ENCODE data around the gene LSR. TPM values are rescaled to one million over a fixed set of nuclear protein-coding genes. Genes with fewer than 3 reads are reported as not detected.
"Not testable (repeated sequence)": the region's sequence is repeated elsewhere in the genome, so short reads cannot be mapped to it uniquely, and the experiment has no call there.

The LSR gene
- total RNA-seq, 1 donor from 2014 or later, result 74.1 TPM

- Histone ChIP-seq H3K4me3 (no peak overlapping the region), H3K27ac (no peak overlapping the region), H3K27me3 (ENCODE audit: low read depth) (no peaks in the 10 kb centered on the region), H3K9me3 (no peaks in the 10 kb centered on the region), H3K4me1 (peaks cover 5% of the 10 kb centered on the region), H3K36me3 (no peaks in the 10 kb centered on the region)
- TF ChIP-seq, protein P1, sequence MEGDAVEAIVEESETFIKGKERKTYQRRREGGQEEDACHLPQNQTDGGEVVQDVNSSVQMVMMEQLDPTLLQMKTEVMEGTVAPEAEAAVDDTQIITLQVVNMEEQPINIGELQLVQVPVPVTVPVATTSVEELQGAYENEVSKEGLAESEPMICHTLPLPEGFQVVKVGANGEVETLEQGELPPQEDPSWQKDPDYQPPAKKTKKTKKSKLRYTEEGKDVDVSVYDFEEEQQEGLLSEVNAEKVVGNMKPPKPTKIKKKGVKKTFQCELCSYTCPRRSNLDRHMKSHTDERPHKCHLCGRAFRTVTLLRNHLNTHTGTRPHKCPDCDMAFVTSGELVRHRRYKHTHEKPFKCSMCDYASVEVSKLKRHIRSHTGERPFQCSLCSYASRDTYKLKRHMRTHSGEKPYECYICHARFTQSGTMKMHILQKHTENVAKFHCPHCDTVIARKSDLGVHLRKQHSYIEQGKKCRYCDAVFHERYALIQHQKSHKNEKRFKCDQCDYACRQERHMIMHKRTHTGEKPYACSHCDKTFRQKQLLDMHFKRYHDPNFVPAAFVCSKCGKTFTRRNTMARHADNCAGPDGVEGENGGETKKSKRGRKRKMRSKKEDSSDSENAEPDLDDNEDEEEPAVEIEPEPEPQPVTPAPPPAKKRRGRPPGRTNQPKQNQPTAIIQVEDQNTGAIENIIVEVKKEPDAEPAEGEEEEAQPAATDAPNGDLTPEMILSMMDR (IDR thresholded peaks at IDR 0.05), result no peak
- DNase-seq (no peak), ATAC-seq (no peak)
- intact Hi-C loops (cut with DNase I), result no loop called here
Observed at GRCh38 chr19:35236638-35237400, 12.0 kb upstream of the LSR start.

GRCh38 chr19:35239597-35239996 is 9.2 kb upstream of the LSR start:
- not testable (repeated sequence) for H3K27ac ChIP-seq

DNA sequence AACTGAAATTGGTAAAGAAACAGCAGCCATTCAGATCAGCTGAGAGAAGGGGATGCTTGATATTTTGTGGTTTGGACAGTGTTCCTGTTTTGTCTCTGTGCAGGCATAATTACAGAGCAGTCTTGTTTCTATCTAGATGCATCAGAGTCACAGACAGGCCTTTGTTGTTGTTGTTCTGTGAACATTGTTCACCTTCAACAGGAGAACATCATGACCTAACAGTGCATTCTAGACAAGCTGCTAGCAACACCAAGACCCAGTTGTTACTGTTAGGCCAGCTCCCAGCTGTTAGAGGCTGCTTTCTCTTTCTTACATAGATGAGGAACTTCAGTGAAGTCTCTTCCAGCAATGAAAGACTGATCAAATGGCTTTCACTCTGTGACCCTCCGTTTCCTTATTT is 8.5 kb upstream of the LSR start:
- no peaks in the 10 kb centered on the region for H3K27me3 ChIP-seq (ENCODE audit: low read depth)
- intact Hi-C loops (cut with DNase I), result no loop called here
- no peak overlapping the region for H3K4me3 ChIP-seq
- DNase-seq (no peak), ATAC-seq (peak; percentile 57 to 59)
- H3K27ac ChIP-seq, result peak overlapping the region; percentile 32
- peaks cover 5% of the 10 kb centered on the region for H3K4me1 ChIP-seq
- H3K36me3 ChIP-seq, result no peaks in the 10 kb centered on the region
- H3K9me3 ChIP-seq, result peaks cover 4% of the 10 kb centered on the region
- TF ChIP-seq, protein P1 (IDR thresholded peaks at IDR 0.05), result no peak

More at GRCh38 chr19:35239597-35239996, 9.2 kb upstream of the LSR start:
- intact Hi-C loops (cut with DNase I); H3K9me3 ChIP-seq; ATAC-seq; H3K36me3 ChIP-seq; H3K27me3 ChIP-seq (ENCODE audit: low read depth); H3K4me1 ChIP-seq; DNase-seq; H3K4me3 ChIP-seq: not testable (repeated sequence)

DNA sequence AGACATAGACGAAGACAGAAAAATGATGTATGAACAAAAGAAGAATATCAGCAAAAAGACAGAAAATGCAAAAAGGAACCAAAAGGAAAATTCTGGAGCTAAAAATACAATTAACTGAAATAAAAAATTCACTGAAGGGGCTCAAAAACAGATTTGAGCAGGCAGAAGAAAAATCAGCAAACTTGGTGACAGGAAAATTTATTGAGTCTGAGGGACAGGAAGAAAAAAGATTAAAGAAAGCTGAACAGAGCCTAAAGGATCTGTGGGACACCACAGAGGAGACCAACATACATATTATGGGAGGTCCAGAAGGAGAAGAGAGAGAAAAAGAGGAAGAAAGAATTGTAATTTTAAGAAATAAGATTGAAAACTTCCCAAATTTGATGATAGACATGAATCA is 7.4 kb upstream of the LSR start:
- TF ChIP-seq, protein P1 (IDR thresholded peaks at IDR 0.05), result no peak
- Histone ChIP-seq H3K4me1 (peaks cover 5% of the 10 kb centered on the region), H3K27me3 (ENCODE audit: low read depth) (no peaks in the 10 kb centered on the region), H3K27ac (no peak overlapping the region), H3K9me3 (peaks cover 4% of the 10 kb centered on the region), H3K36me3 (no peaks in the 10 kb centered on the region), H3K4me3 (no peak overlapping the region)
- intact Hi-C loops (cut with DNase I), result no loop called here
- no peak for ATAC-seq
- no peak for DNase-seq

DNA sequence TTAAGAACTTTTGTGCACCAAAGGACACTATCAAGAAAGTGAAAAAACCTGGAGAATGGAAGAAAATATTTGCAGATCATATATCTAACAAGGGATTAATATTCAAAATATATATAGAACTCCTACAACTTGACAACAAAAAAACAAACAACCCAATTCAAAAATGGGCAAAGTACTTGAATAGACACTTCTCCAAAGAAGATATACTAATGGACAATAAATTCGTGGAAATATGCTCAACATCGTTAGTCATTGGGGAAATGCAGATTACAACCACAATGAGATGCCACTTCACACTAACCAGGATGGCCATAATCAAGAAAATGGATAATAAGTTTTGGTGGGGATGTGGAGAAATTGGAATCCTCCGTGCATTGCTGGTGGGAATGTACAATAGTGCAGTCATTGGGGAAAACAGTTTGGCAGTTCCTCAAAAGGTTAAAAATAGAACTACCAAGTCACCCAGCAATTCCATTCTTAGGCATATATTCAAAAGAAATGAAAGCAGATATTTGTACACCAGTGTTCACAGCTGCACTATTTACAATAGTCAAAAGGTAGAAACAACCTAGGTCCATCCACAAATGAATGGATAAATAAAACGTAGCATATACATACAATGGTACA is 2.2 kb upstream of the LSR start:
- Histone ChIP-seq H3K9me3 (peaks cover 4% of the 10 kb centered on the region), H3K27me3 (ENCODE audit: low read depth) (peaks cover 24% of the 10 kb centered on the region), H3K4me1 (peaks cover 31% of the 10 kb centered on the region), H3K27ac (peak overlapping the region; percentile 95), H3K36me3 (peaks cover 9% of the 10 kb centered on the region), H3K4me3 (no peak overlapping the region)
- TF ChIP-seq, protein P1 (IDR thresholded peaks at IDR 0.05), result no peak
- DNase-seq (no peak), ATAC-seq (no peak)
- intact Hi-C loops (cut with DNase I), result no loop called here
